Fibroblast of skin of left quadriceps (primary cell): ENCODE data around the gene UBXN7.
"Not testable (repeated sequence)": the region's sequence is repeated elsewhere in the genome, so short reads cannot be mapped to it uniquely, and the experiment has no call there.

Source experiments
- DNase-seq, 2 experiments: peaks; one replicate each; pipeline ENCODE4 v3.0.0-alpha.2; 2013; ENCODE audit warnings: low read depth in 2 of 2

The UBXN7 gene

DNA sequence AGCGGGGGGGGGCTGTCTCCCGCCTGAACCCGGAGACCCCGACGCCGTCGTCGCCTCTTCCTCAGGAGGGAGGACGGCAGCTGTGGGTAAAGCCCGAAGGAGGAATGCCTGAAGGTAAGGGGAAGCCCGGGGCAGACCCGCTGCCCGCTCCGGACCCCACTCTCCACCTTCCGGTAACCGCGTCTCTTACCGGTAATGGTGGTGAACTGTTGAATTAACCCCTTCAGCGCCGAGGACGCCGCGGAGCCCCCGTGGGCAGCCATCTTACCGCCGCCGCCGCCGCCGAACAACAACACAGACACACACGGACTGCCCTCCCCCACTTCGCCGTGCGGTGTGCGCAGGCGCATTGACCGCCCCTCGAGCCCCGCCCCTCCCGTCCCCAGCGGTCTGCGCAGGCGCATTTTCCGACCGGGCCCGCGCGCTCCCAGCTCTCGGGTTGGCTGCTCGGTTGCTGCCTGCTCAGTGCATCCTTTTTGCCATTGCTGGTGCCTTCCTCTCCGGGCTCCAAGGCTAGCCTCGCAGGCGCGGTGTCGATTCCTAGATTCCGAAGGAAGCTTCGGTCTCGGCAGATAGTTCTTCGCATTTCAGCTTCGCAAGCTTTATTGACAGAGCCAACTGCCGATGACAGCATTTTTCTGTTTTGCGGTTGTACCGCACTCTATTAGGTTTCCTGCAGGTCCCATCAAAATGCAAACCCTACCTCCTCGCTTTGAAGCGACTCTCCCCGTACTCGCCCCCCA, at the start of gene UBXN7:
UBXN7 (minus strand) TSS at position 291 of the 743 bp plus-strand sequence; CDS start at position 263, 28 bp downstream.
- DNase-seq: peak; percentile 87 to 88

- no peak for DNase-seq
These were observed 45.5 kb upstream of the UBXN7 start for GRCh38 chr3:196477678-196478077.

GRCh38 chr3:196472286-196472685, 40.1 kb upstream of the UBXN7 start:
- DNase-seq: no peak

- peak in 1 of 2 experiments; percentile 4 for DNase-seq
These were observed 39.3 kb upstream of the UBXN7 start for GRCh38 chr3:196471551-196471950.

GRCh38 chr3:196470182-196470581, 38.0 kb upstream of the UBXN7 start:
- DNase-seq: not testable (repeated sequence)

- DNase-seq: no peak
These were observed 31.6 kb upstream of the UBXN7 start for GRCh38 chr3:196463804-196464203.

- no peak for DNase-seq
These were observed 31.2 kb upstream of the UBXN7 start for GRCh38 chr3:196463478-196463756.

DNA sequence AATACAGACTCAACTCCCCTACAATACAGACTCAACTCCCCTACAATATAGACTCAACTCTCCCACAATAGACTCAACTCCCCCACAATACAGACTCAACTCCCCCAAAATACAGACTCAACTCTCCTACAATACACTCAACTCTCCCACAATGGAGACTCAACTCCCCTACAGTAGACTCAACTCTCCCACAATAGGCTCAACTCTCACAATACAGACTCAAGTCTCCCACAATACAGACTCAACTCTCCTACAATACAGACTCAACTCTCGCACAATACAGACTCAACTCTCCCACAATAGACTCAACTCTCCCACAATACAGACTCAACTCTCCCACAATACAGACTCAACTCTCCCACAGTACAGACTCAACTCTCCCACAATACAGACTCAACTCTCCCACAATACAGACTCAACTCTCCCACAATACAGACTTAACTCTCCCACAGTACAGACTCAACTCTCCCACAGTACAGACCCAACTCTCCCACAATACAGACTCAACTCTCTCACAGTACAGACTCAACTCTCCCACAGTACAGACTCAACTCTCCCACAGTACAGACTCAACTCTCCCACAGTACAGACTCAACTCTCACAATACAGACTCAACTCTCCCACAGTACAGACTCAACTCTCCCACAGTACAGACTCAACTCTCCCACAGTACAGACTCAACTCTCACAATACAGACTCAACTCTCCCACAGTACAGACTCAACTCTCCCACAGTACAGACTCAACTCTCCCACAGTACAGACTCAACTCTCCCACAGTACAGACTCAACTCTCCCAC, 30.7 kb upstream of the UBXN7 start:
- not testable (repeated sequence) for DNase-seq

DNA sequence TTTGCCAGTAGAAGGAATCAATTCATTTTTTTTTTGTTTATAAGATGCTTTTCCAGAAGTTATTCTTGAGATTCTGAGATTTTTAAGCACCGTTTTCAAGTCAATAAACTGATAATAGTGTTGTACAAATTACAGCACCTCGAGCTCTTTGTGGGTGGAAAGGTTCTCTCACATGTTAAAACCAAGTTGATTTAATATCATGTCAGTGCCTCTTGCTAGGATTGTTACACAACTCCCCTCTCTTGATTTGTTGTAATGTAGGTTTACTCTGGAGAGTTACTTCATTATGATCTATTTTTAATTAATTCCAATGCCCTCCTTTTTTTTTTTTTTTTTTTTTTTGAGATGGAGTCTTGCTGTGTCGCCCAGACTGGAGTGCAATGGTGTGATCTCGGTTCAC, 25.8 kb upstream of the UBXN7 start:
- no peak for DNase-seq

- DNase-seq: not testable (repeated sequence)
These were observed 25.2 kb upstream of the UBXN7 start for GRCh38 chr3:196457470-196457869.

GRCh38 chr3:196454935-196455334, 22.7 kb upstream of the UBXN7 start:
- no peak for DNase-seq

GRCh38 chr3:196445391-196445790, 13.2 kb upstream of the UBXN7 start:
- DNase-seq: not testable (repeated sequence)

- DNase-seq: no peak
These were observed 12.3 kb upstream of the UBXN7 start for GRCh38 chr3:196444500-196444894.

GRCh38 chr3:196440696-196441095, 8.5 kb upstream of the UBXN7 start:
- no peak for DNase-seq

- DNase-seq: peak; percentile 84
These were observed 7.9 kb upstream of the UBXN7 start for GRCh38 chr3:196440041-196440537.

- peak; percentile 26 to 34 for DNase-seq
These were observed 768 bp downstream of the UBXN7 start for GRCh38 chr3:196431181-196432136.

GRCh38 chr3:196428041-196428440, 4.2 kb downstream of the UBXN7 start:
- DNase-seq: no peak

DNA sequence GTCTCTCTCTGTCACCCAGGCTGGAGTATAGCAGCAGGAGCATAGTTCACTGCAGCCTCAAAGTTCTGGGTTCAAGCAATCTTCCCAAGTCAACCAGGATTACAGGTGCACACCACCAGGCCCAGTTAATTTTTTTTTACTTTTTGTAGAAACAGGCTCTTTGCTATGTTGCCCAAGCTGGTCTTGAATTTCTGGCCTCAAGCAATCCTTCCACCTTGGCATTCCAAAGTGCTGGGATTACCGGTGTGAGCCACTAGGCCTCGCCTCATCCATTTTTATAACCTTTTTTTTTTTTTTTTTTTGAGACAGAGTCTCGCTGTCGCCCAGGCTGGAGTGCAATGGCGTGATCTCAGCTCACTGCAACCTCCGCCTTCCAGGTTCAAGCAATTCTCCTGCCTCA, 7.8 kb downstream of the UBXN7 start:
- not testable (repeated sequence) for DNase-seq

DNA sequence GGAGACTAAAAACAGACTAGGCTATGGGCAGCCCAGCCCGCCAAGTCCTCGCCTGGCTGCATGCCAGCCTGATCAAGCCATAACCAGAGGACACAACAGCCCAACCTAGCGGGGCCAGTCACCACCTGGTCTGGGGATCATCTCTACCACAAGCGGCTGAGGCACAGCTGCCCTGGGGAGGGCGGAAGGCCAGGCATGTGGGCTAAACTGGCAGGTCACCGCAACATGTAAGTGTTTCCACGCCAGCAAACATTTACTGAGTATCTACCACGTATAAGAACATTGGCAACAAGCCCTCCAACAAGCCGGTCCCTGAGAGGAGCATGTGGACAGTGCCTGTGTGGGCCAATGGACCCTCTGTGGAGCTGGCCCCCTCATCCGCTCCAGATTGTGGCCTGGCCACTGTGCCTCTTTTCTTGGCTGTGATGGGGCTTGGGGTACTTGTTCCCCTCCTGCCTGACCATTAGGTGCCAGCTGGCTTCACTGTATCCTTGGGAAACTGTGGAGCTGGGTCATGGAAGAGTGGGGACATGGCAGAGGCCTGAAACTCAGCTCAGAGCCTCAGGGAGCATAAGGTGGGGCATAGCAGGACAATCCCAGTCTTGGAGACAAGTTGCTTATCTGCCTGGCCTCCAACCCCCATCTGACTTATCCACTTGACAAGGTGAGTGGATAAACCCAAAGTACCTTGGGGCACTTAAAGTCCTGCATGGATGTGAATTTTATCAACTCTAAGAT, 9.0 kb downstream of the UBXN7 start:
- no peak for DNase-seq

DNA sequence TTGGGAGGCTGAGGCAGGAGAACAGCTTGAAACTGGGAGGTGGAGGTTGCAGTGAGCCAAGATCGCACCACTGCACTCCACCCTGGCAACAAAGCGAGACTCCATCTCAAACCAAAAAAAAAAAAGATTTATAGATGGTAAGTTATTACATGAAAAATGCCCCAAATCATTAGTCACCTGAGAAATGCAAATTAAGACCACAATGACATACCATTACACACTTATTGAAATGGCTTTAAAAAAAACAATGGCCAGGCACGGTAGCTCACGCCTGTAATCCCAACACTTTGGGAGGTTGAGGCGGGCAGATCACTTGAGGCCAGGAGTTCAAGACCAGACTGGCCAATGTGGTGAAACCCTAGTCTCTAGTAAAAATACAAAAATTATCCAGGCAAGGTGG, 10.6 kb downstream of the UBXN7 start:
- DNase-seq: not testable (repeated sequence)

DNA sequence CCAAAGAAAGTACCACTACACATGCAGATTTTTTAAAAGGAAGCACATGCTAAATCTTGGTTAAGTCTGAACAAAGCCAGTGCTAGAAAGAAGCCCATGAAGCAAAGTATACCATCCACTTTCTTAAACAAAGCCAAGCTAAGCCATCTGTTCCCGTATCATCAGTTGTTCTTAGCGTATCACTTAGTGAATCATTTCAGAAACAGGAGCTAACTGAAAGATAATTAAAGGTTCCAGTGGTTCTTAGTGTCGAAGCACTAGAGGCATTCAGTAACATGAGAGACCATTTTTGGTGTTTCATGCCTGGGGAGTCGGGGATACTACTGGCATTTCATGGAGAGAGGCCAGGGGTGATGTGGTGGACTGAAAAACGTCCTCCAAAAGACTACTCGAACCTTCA, 12.8 kb downstream of the UBXN7 start:
- DNase-seq: no peak
